HL-60 (cell line): ENCODE measurements around the gene SLC2A4RG.
A peak's percentile ranks its signal among the peaks of the same experiment; 100 is the strongest.

Source experiments
- DNase-seq, 2 experiments: peaks; one replicate each; pipeline ENCODE4 v3.0.0-alpha.2; 2010 to 2020; ENCODE audit warnings: low read depth in 1 of 2, low spot score in 1 of 2
- H3K27ac ChIP-seq: fragments of 250-450 bp; sonication (Bioruptor Pico); replicated peaks from 2 replicates; pipeline ENCODE4 v1.5.1; 2020; ENCODE audit warnings: mild to moderate bottlenecking, moderate library complexity
- H3K27me3 ChIP-seq: fragments of 250-450 bp; sonication (Bioruptor Pico); 2 replicates; pipeline ENCODE4 v1.5.1; 2021; ENCODE audit warnings: mild to moderate bottlenecking, moderate library complexity; ENCODE audit not compliant: insufficient read depth, poor library complexity, severe bottlenecking
- H3K4me3 ChIP-seq: replicated peaks from 2 replicates; pipeline ENCODE4 v1.5.1; 2011; ENCODE audit warnings: mild to moderate bottlenecking, control low read depth, low read length; ENCODE audit not compliant: insufficient read depth
- GABPA ChIP-seq: IDR thresholded peaks from 2 replicates; pipeline ENCODE4 v1.6.1; 2012; ENCODE audit warnings: low read depth
- POLR2AphosphoS5 ChIP-seq: IDR thresholded peaks from 2 replicates; pipeline ENCODE4 v1.6.1; 2012; ENCODE audit warnings: low read depth
- SPI1 ChIP-seq: IDR thresholded peaks from 2 replicates; pipeline ENCODE4 v1.6.1; 2012; ENCODE audit warnings: low read depth, mild to moderate bottlenecking, borderline replicate concordance
- TF ChIP-seq, protein P1 (sequence below): IDR thresholded peaks from 2 replicates; pipeline ENCODE4 v1.6.1; 2012; ENCODE audit warnings: low read depth; ENCODE audit not compliant: insufficient replicate concordance
- TF ChIP-seq, protein P2 (sequence below): IDR thresholded peaks from one replicate; pipeline ENCODE4 v1.5.1; 2011; ENCODE audit warnings: low read length, control low read depth, inconsistent platforms; ENCODE audit not compliant: insufficient read depth

SLC2A4RG gene

DNA sequence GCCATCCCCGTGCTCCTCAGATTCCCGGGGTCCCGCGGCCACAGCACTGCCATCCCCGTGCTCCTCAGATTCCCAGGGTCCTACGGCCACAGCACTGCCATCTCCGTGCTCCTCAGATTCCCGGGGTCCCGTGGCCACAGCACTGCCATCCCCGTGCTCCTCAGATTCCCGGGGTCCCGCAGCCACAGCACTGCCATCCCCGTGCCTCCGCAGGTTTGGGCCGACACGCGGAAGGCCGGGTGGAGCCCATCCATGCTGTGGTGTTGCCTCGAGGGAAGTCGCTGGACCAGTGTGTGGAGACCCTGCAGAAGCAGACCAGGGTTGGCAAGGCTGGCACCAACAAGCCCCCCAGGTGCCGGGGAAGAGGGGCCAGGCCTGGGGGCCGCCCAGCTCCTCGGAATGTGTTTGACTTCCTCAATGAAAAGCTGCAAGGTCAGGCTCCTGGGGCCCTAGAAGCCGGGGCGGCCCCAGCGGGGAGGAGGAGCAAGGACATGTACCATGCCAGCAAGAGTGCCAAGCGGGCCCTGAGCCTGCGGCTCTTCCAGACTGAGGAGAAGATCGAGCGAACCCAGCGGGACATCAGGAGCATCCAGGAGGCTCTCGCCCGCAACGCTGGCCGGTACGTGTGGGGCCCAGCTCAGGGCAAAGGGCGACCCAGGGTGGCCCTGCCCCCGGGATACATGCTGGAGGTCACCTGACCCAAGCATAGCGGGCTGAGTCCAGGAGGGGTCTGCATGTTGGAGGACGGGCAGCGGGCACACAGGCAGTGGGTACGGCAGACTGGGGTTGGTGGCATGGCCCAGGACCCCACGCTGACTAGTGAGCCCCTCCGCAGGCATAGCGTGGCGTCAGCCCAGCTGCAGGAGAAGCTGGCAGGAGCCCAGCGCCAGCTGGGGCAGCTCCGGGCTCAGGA is 4.4 kb upstream of the SLC2A4RG start:
- TF ChIP-seq POLR2AphosphoS5: no peak; the same call in 1 of the 2 replicates
- H3K27ac ChIP-seq: peak overlapping the region; percentile 51
- no peak overlapping the region for H3K4me3 ChIP-seq
- DNase-seq: peak in 1 of 2 experiments; percentile 70
- no peaks in the 10 kb centered on the region for H3K27me3 ChIP-seq

DNA sequence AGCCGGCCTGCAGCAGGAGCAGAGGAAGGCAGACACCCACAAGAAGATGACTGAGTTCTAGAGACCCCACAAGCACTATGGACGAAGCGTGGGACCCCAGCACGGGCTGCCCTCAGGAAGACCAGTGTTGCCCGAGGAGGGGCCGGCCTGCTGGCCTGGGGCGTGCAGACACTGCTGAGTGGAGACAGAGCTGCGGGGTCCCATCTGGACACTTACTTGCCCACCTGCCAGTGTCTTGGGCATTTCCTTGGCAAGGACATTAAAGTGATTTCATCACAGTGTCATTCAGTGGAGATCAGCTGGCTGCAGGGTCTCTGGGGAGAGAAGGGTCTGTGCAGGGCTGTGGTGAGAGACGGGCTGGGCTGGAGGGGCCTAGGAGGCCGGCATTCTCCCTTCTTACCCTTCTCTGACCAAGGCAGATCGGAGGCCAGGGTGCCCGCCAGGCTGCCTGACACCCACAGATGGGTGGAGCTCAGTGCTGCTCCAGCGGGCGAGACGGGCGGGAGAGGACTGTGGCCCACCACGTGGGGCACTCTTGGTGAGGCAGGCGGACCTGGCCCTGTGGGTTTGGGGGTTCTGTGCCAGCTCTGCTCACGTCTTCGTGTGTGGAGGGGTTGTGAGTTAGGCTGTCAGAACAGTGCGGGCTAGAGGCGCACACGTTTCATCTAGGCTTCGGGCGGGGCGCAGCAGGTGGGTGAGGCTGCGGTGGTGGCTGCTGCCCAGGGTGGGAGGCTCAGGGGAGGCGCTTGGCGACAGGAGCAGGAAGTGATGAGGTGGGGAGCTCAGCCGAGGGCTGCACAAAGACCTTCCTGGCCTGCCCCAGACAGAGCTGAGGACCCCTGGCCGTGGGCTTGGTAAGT is 3.5 kb upstream of the SLC2A4RG start, which contains the start of gene LIME1:
Gene LIME1, plus strand, starts transcription at position 806 of the 860 bp plus-strand sequence. CDS start 886 bp downstream, outside the sequence.
- Histone ChIP-seq H3K27me3 (no peaks in the 10 kb centered on the region), H3K27ac (peak within 1 kb of the TSS; percentile 51), H3K4me3 (no peak within 1 kb of the TSS)
- DNase-seq: no peak
- TF ChIP-seq POLR2AphosphoS5 (no peak), SPI1 (no peak), GABPA (no peak)
- TF ChIP-seq, protein P1, sequence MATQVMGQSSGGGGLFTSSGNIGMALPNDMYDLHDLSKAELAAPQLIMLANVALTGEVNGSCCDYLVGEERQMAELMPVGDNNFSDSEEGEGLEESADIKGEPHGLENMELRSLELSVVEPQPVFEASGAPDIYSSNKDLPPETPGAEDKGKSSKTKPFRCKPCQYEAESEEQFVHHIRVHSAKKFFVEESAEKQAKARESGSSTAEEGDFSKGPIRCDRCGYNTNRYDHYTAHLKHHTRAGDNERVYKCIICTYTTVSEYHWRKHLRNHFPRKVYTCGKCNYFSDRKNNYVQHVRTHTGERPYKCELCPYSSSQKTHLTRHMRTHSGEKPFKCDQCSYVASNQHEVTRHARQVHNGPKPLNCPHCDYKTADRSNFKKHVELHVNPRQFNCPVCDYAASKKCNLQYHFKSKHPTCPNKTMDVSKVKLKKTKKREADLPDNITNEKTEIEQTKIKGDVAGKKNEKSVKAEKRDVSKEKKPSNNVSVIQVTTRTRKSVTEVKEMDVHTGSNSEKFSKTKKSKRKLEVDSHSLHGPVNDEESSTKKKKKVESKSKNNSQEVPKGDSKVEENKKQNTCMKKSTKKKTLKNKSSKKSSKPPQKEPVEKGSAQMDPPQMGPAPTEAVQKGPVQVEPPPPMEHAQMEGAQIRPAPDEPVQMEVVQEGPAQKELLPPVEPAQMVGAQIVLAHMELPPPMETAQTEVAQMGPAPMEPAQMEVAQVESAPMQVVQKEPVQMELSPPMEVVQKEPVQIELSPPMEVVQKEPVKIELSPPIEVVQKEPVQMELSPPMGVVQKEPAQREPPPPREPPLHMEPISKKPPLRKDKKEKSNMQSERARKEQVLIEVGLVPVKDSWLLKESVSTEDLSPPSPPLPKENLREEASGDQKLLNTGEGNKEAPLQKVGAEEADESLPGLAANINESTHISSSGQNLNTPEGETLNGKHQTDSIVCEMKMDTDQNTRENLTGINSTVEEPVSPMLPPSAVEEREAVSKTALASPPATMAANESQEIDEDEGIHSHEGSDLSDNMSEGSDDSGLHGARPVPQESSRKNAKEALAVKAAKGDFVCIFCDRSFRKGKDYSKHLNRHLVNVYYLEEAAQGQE: no peak
- TF ChIP-seq, protein P2, sequence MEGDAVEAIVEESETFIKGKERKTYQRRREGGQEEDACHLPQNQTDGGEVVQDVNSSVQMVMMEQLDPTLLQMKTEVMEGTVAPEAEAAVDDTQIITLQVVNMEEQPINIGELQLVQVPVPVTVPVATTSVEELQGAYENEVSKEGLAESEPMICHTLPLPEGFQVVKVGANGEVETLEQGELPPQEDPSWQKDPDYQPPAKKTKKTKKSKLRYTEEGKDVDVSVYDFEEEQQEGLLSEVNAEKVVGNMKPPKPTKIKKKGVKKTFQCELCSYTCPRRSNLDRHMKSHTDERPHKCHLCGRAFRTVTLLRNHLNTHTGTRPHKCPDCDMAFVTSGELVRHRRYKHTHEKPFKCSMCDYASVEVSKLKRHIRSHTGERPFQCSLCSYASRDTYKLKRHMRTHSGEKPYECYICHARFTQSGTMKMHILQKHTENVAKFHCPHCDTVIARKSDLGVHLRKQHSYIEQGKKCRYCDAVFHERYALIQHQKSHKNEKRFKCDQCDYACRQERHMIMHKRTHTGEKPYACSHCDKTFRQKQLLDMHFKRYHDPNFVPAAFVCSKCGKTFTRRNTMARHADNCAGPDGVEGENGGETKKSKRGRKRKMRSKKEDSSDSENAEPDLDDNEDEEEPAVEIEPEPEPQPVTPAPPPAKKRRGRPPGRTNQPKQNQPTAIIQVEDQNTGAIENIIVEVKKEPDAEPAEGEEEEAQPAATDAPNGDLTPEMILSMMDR: no peak

DNA sequence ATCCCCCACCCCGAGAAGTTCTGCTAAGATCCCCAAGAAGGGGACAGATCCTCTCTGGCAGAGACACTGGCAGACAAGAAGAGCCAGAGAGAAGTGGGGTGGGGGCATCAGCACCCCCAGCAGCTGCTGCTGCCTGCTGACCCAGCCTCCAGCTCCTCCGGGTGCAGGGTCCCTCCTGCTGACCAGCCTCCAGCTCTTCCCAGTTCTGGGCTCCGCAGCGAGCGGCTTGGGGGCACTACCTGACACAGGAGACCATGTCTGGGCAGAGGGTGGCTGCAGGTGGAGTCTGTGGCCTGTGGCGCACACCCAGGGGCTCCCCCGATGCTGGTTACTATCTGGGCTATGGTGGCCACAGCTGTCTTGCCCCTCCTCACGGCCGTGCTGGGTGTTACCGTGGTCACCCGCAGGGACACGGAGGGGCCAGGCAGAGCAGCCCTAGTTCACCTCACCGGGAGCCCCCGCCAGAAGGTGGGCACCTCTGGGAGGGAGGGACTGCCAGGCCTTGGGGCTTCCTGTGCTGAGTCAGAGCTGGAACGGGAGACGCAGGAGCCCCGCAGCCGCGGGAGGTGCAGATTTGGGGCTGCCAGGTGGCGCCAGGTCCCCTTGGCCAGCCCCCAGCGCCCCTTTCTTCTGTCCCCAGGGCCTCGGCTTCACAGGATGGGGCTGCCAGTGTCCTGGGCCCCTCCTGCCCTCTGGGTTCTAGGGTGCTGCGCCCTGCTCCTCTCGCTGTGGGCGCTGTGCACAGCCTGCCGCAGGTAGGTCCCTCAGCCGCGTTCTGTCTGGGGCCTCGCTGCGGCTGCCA is 2.5 kb upstream of the SLC2A4RG start:
- Histone ChIP-seq H3K27ac (no peak overlapping the region), H3K4me3 (no peak overlapping the region), H3K27me3 (no peaks in the 10 kb centered on the region)
- no peak for DNase-seq
- TF ChIP-seq POLR2AphosphoS5 (no peak), SPI1 (no peak), GABPA (no peak)
- TF ChIP-seq, protein P2: no peak
- TF ChIP-seq, protein P1: no peak

DNA sequence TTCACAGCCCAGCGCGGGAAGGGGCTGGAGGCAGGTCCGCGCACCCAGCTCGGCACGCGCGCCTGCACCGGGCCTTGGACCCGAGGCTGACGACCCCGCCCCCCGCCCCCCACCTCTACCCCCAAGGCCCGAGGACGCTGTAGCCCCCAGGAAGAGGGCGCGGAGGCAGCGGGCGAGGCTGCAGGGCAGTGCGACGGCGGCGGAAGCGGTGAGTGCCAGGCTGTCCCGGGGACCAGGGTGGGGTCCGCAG is 2.0 kb upstream of the SLC2A4RG start:
- no peak overlapping the region for H3K27ac ChIP-seq
- TF ChIP-seq SPI1: no peak
- TF ChIP-seq POLR2AphosphoS5: no peak
- TF ChIP-seq, protein P2: no peak
- TF ChIP-seq, protein P1: no peak
- no peak for TF ChIP-seq GABPA
- no peaks in the 10 kb centered on the region for H3K27me3 ChIP-seq
- H3K4me3 ChIP-seq: no peak overlapping the region
- no peak for DNase-seq
